ENCODE measurements around the gene SULT2B1. TPM values are rescaled to one million over a fixed set of nuclear protein-coding genes. Genes with fewer than 3 reads are reported as not detected.

Gene SULT2B1
- total RNA-seq (0.42 TPM), polyA plus RNA-seq (0.30 TPM)

GRCh38 chr19:48551437-48552302, at the start of gene SULT2B1:
Gene SULT2B1 (plus strand): TSS chr19:48552172. CDS start chr19:48552253, 81 bp downstream.
- Histone ChIP-seq H3K4me3 (ENCODE audit: low read depth, low read length) (no peak within 1 kb of the TSS), H3K36me3 (ENCODE audit: insufficient read depth) (no peaks in the 10 kb centered on the region), H3K4me1 (ENCODE audit: insufficient read depth) (no peaks in the 10 kb centered on the region), H3K27ac (ENCODE audit: low read depth) (no peak within 1 kb of the TSS)
- no peak for DNase-seq (ENCODE audit: extremely low spot score)
- 70% methylated on average over 36 of the region's 36 CpGs for WGBS

- Histone ChIP-seq H3K4me3 (ENCODE audit: low read depth, low read length) (no peak overlapping the region), H3K27ac (ENCODE audit: low read depth) (no peak overlapping the region), H3K36me3 (ENCODE audit: insufficient read depth) (no peaks in the 10 kb centered on the region), H3K4me1 (ENCODE audit: insufficient read depth) (no peaks in the 10 kb centered on the region)
- 31% methylated on average over 27 of the region's 27 CpGs for WGBS
- no peak for DNase-seq (ENCODE audit: extremely low spot score)
Measured at GRCh38 chr19:48502350-48503018, 49.5 kb upstream of the SULT2B1 start.

GRCh38 chr19:48506138-48506733, 45.7 kb upstream of the SULT2B1 start:
- Histone ChIP-seq H3K36me3 (ENCODE audit: insufficient read depth) (no peaks in the 10 kb centered on the region), H3K4me3 (ENCODE audit: low read depth, low read length) (no peak overlapping the region), H3K4me1 (ENCODE audit: insufficient read depth) (no peaks in the 10 kb centered on the region), H3K27ac (ENCODE audit: low read depth) (no peak overlapping the region)
- WGBS, result 89% methylated on average over 5 of the region's 5 CpGs
- no peak for DNase-seq (ENCODE audit: extremely low spot score)

- no peaks in the 10 kb centered on the region for H3K36me3 ChIP-seq (ENCODE audit: insufficient read depth)
- DNase-seq (ENCODE audit: extremely low spot score), result no peak
- H3K4me3 ChIP-seq (ENCODE audit: low read depth, low read length), result no peak overlapping the region
- H3K4me1 ChIP-seq (ENCODE audit: insufficient read depth), result no peaks in the 10 kb centered on the region
- H3K27ac ChIP-seq (ENCODE audit: low read depth), result no peak overlapping the region
- WGBS, result 81% methylated on average over 7 of the region's 7 CpGs
Measured at GRCh38 chr19:48507911-48508439, 44.0 kb upstream of the SULT2B1 start.

GRCh38 chr19:48508729-48509411, 43.1 kb upstream of the SULT2B1 start:
- no peak for DNase-seq (ENCODE audit: extremely low spot score)
- H3K4me1 ChIP-seq (ENCODE audit: insufficient read depth), result no peaks in the 10 kb centered on the region
- H3K36me3 ChIP-seq (ENCODE audit: insufficient read depth), result no peaks in the 10 kb centered on the region
- no peak overlapping the region for H3K27ac ChIP-seq (ENCODE audit: low read depth)
- no peak overlapping the region for H3K4me3 ChIP-seq (ENCODE audit: low read depth, low read length)
- 85% methylated on average over 32 of the region's 32 CpGs for WGBS

GRCh38 chr19:48509467-48510194, 42.3 kb upstream of the SULT2B1 start:
- H3K27ac ChIP-seq (ENCODE audit: low read depth), result no peak overlapping the region
- WGBS, result 73% methylated on average over 12 of the region's 12 CpGs

GRCh38 chr19:48510421-48511268, 41.3 kb upstream of the SULT2B1 start:
- no peak overlapping the region for H3K4me3 ChIP-seq (ENCODE audit: low read depth, low read length)
- 11% methylated on average over 24 of the region's 24 CpGs for WGBS
- H3K27ac ChIP-seq (ENCODE audit: low read depth), result no peak overlapping the region
- no peaks in the 10 kb centered on the region for H3K36me3 ChIP-seq (ENCODE audit: insufficient read depth)
- H3K4me1 ChIP-seq (ENCODE audit: insufficient read depth), result no peaks in the 10 kb centered on the region
- no peak for DNase-seq (ENCODE audit: extremely low spot score)

More at GRCh38 chr19:48509467-48510194, 42.3 kb upstream of the SULT2B1 start:
- DNase-seq (ENCODE audit: extremely low spot score), result no peak
- no peaks in the 10 kb centered on the region for H3K36me3 ChIP-seq (ENCODE audit: insufficient read depth)
- H3K4me3 ChIP-seq (ENCODE audit: low read depth, low read length), result no peak overlapping the region
- no peaks in the 10 kb centered on the region for H3K4me1 ChIP-seq (ENCODE audit: insufficient read depth)

- 3% methylated on average over 31 of the region's 32 CpGs for WGBS
- no peak overlapping the region for H3K27ac ChIP-seq (ENCODE audit: low read depth)
- DNase-seq (ENCODE audit: extremely low spot score), result no peak
- H3K4me1 ChIP-seq (ENCODE audit: insufficient read depth), result no peaks in the 10 kb centered on the region
- no peaks in the 10 kb centered on the region for H3K36me3 ChIP-seq (ENCODE audit: insufficient read depth)
- H3K4me3 ChIP-seq (ENCODE audit: low read depth, low read length), result no peak overlapping the region
Measured at GRCh38 chr19:48511321-48511731, 40.6 kb upstream of the SULT2B1 start.

- Histone ChIP-seq H3K27ac (ENCODE audit: low read depth) (no peak within 1 kb of the TSS), H3K4me3 (ENCODE audit: low read depth, low read length) (no peak within 1 kb of the TSS), H3K36me3 (ENCODE audit: insufficient read depth) (no peaks in the 10 kb centered on the region), H3K4me1 (ENCODE audit: insufficient read depth) (no peaks in the 10 kb centered on the region)
- 9% methylated on average over 32 of the region's 32 CpGs for WGBS
- DNase-seq (ENCODE audit: extremely low spot score), result no peak
Measured at GRCh38 chr19:48511800-48512503, 40.0 kb upstream of the SULT2B1 start, which contains the start of gene LMTK3. Gene LMTK3 (minus strand): TSS chr19:48511835. CDS start chr19:48511576, 259 bp downstream.

GRCh38 chr19:48512504-48513288, 39.3 kb upstream of the SULT2B1 start:
- DNase-seq (ENCODE audit: extremely low spot score), result no peak
- WGBS, result 45% methylated on average over 19 of the region's 19 CpGs
- Histone ChIP-seq H3K27ac (ENCODE audit: low read depth) (no peak overlapping the region), H3K36me3 (ENCODE audit: insufficient read depth) (no peaks in the 10 kb centered on the region), H3K4me1 (ENCODE audit: insufficient read depth) (no peaks in the 10 kb centered on the region), H3K4me3 (ENCODE audit: low read depth, low read length) (no peak overlapping the region)
